GM12873 (cell line): ENCODE results near the gene RPL13A.

Experiments
- CTCF ChIP-seq: IDR thresholded peaks from 2 replicates; pipeline ENCODE4 v1.5.1; 2012; ENCODE audit warnings: low read depth, mild to moderate bottlenecking, moderate library complexity, low read length, control low read depth; ENCODE audit not compliant: insufficient read depth; ENCODE audit errors: missing control alignments

RPL13A gene

GRCh38 chr19:49473868-49474541, 13.4 kb upstream of the RPL13A start, which contains the start of gene FLT3LG:
FLT3LG (plus strand) TSS chr19:49474215; CDS start chr19:49474640, 425 bp downstream.
- TF ChIP-seq CTCF: peak; percentile 98

GRCh38 chr19:49474542-49474924, 12.9 kb upstream of the RPL13A start:
- no peak for TF ChIP-seq CTCF

GRCh38 chr19:49475191-49475917, 12.1 kb upstream of the RPL13A start:
- TF ChIP-seq CTCF: no peak

GRCh38 chr19:49475995-49476880, 11.2 kb upstream of the RPL13A start:
- peak; percentile 57 for TF ChIP-seq CTCF

GRCh38 chr19:49479975-49480628, 7.3 kb upstream of the RPL13A start:
- TF ChIP-seq CTCF: no peak

GRCh38 chr19:49481020-49481683, 6.3 kb upstream of the RPL13A start:
- TF ChIP-seq CTCF: no peak
